Stimulated activated naive CD4-positive, alpha-beta T cell treated with Interleukin-2 at 50 U/mL for 16 hours (primary cell): Measurements from ENCODE around the gene HASPIN.

Experiments
- DNase-seq: peaks from one replicate; lab custom pipeline; 2025; lab: John Stamatoyannopoulos, UW

Gene HASPIN

GRCh38 chr17:3723556-3724377 is at the start of gene HASPIN:
Gene HASPIN, plus strand, starts transcription at chr17:3723903. Its CDS starts 33 bp downstream, at chr17:3723936.
- DNase-seq, result peak; percentile 86

DNA sequence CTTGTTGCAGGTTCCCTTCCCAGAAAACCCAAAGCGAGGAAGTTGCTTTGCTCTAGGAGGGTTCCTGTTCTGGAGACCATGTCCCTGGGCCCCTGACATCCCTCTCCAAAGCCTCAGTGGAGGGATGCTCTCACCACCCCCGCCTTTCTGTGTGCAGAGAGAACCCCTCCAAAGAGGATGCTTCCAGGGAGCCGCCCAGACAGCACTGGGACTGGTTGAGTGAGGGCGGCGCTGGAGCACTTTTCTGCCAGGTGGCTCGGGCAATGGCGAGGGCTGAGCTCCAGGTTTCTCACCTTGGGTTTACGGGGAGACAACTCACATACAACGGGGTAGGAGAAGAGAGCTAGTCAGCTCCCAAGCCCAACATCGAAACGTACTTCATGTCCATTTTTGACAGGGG is 47.8 kb upstream of the HASPIN start:
- no peak for DNase-seq

DNA sequence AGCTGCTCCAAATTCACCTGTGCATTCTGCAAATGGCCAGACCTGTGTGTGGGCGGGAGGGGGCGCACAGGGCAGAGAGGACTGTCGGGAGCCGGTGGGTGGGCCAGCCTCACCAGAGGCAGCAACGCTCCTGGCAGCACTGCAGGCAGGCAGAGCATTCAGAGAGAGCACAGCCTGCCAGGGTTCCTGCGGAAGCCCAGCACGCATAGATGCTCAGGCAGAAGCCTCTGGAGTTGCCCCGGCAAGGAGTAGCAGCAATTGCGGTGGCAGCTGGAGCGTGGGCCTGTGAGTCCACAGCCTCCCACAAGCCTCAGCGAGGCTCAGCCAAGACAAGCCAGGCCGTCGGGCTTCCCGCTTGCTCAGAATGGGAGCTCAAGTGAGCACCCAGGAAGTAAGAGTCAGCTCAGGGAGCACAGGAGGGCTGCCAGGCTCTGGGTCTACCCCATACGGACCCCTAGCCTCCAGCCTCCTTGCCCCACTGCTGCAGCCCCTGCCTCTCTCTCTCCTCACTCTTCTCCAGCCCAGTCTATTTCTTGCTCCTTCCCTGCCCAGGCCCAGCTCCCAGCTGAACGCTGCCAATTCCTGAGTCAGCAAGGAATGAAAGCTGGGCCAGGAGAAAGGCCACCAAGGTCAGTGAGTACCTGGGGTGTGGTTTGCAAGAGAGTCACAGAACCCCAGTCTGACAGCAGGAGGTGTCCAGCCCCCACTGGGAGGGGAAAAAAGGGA is 45.4 kb upstream of the HASPIN start:
- DNase-seq, result no peak

DNA sequence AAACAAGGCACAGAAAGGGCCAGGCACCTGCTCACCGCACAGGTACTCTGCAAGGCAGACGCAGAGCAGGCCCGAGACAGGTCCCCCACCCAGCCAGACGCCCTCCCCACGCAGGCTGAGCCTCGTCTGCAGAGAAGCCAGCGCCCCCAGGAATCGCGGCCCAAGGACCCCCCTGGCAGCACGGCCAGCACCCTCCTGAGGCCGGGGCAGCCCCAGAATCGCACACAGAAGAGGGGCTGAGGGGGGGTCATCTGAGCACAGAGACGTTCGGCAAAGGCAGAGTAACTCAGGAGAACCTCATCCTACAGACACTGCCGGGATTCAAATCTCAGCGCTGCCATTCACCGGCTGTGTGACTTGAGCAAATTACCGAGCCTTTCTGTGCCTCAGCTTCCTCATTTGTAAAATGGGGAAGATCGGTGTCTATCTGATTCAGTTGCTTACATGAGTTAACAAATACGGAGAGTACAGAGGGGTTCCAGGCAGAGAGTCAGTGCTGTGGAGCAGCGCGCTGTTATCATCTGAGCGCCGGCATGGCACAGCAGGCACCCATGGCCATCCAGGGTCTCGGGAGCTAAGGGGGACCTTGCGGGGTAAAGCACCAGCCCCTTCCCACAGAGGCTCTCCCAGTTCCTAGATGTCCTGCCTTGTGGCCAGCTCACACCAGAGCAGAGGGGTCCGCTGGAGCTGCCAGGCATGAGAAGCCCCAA is 44.7 kb upstream of the HASPIN start:
- no peak for DNase-seq

DNA sequence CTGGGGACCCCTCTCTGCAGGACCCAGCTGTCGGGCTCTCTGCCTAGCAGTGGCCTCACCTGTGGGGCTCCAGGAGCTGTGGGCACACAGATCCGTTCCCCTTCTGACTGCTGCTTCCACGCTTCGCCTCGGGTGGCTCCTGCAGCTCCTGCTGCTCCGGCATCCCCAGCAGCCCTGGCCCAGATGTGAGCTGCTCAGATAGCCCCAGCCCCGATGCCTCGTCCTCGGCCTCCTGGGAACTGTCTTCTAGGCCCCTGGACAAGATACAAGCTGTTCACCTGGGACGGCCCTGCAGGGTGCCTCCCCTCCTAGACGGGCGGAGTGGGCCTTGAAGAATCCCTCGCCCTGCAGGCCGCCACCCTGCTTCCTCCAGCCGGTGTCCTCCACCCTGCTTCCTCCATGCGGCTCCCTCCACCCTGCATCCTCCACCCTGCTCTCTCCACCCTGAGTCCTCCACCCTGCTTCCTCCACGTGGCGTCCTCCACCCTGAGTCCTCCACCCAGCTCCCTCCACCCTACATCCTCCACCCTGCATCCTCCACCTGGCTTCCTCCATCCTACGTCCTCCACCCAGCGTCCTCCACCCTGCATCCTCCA is 44.1 kb upstream of the HASPIN start:
- no peak for DNase-seq

- DNase-seq, result no peak
Measured at GRCh38 chr17:3681057-3681456, 42.6 kb upstream of the HASPIN start.

DNA sequence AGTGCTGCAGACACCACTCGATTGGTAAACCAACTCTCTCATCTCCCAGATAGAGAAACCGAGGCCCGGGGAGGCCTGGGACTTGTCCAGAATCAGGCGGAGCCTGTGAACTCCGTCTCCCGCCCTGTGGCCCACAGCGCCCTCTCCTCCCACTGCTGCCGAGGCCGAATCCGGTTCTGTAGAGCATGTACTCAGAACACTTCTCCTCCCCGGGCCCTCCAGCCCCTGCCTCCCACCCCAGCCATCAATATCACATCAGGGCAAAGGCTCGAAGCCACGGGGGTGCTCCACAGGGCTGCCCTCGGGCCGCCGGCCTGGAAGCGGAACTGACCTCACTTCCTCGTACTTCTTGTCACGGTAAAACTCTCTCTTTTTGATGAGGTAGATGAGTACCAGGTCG is 42.1 kb upstream of the HASPIN start:
- DNase-seq, result no peak

DNA sequence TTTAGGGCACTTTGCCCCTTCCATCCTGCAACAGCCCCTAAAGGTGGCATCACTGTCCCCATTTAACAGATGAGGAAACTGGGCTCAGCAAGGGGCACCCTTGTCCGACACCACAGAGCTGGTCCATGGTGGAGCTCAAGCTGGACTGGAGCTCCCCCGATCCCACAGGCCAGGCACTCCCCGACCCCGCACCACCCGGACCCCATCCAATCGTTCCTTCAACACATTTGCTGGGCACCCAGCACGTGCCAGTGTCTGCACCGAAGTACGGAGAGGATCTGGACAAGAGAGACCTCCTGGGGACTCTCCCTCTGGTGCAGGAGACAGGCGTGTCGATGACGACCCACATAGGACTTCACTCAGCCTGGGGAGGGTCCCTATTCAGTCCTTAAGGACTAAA is 41.7 kb upstream of the HASPIN start:
- no peak for DNase-seq

GRCh38 chr17:3683054-3683511 is 40.6 kb upstream of the HASPIN start:
- DNase-seq, result peak; percentile 25

- DNase-seq, result no peak
Measured at GRCh38 chr17:3685174-3685573, 38.5 kb upstream of the HASPIN start.

GRCh38 chr17:3688027-3688553 is 35.6 kb upstream of the HASPIN start:
- DNase-seq, result no peak

GRCh38 chr17:3688852-3689261 is 34.8 kb upstream of the HASPIN start:
- DNase-seq, result no peak

DNA sequence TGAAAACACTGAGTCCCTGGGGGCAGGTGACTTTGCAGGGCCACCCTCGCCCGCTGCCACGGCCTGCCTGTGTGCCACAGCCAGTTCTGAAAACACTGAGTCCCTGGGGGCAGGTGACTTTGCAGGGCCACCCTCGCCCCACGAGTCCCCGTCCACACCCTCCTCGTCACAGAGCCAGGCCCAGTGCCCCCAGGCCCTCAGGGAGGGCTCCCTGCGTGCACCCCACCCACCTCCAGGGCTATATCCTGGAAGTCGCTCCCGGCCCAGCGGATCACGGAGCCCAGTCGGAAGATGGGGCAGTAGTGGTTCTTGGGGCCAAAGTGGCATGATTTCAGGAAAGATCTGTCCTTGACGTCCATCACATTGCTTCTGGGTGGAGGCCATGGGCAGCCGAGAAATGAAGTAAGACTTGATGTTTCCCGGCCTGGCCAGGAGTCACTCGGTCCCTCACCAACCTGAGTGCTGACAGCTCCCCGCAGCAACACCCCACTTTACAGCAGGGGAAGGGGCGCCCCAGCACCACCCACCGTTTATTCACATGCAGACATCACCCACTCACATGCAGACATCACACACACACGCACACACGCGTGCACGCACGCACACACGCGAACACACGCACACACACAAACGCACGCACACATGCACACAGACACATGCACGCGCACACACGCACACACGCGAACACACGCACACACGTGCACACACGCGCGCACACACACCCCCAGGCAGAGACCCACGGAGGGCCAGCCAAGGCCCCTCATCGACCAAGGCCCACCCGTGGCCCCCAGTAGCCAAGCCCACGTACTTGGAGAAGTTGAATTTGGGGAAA is 34.2 kb upstream of the HASPIN start:
- no peak for DNase-seq

- no peak for DNase-seq
Measured at GRCh38 chr17:3690094-3690715, 33.5 kb upstream of the HASPIN start.

GRCh38 chr17:3691617-3692067 is 32.1 kb upstream of the HASPIN start:
- DNase-seq, result no peak

- no peak for DNase-seq
Measured at GRCh38 chr17:3692346-3692745, 31.4 kb upstream of the HASPIN start.

GRCh38 chr17:3693141-3693540 is 30.6 kb upstream of the HASPIN start:
- DNase-seq, result no peak

DNA sequence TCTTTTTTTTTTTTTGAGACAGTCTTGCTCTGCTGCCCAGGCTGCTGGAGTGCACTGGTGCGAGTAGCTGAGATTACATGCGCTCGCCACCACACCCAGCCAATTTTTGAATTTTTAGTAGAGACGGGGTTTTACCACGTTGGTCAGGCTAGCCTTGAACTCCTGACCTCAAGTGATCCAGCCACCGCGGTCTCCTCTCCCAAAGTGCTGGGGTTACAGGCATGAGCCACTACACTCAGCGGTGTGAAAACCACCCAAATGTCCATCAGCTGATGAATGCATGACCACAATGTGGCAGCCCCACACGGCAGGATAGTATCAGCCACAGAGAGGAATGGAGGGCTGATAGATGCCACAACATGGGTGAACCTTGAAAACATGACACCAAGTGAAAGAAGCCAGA is 29.9 kb upstream of the HASPIN start:
- DNase-seq, result peak; percentile 35

DNA sequence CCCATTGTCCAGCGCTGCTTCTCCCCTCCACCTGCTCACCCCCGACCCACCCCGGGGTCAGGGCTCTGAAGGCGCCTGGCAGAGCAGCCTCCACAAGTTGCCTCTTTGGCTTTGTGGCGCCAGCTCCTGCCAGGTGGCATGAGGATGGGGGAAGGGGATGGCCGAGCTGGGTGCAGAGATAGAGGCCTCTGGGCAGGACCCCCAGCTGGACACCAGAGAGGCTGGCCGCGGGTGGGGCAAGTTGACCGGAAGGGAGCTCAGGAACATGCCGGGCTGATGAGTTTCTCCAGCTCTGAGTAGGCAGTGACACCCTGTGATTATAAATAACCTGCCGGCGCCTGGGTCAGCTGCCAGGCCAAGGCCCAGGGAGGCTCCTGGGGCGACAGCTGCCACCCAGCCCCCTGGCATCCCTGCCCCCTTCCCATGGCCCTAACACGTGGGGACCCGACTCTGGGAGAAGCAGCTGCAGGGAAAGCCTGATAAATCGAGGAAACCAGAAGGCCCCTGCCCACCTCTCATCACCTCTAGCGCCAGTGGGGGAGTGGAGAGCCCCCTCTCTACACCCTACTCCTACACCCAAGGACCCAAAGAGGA is 28.5 kb upstream of the HASPIN start:
- no peak for DNase-seq
